Right ventricle myocardium inferior (tissue), 1 donor: ENCODE data around the gene UBTF. TPM values are rescaled to one million over a fixed set of nuclear protein-coding genes. Genes with fewer than 3 reads are reported as not detected.

Source experiments
- ATAC-seq: fragments of 200-7000 bp; cut with Tn5 transposase; one replicate; pipeline ENCODE4 v1.9.1; 2020; ENCODE audit warnings: mild to moderate bottlenecking, moderate library complexity
- DNase-seq: peaks from one replicate; pipeline ENCODE4 v3.0.0; 2021; ENCODE audit errors: missing footprints
- intact Hi-C: fragments of 100-400 bp; cut with DNase I; formaldehyde crosslinking; loops from one replicate; pipeline ENCODE4 v1.11.0; 2022
- total RNA-seq: library from RNA; stranded (reverse); fragmentation: NEBNext Ultra II Directional; extraction: Animal tissue kit (Norgen Biotek cat#: 25700); gene quantifications from one replicate; pipeline ENCODE4 v1.2.1, GENCODE V29; 2021
- donor health status: DM: no; HTN: yes; CAD: no; lungs with severe emphysema.

The UBTF gene
- total RNA-seq, 1 donor from 2014 or later = 57.5 TPM

- intact Hi-C loops = loop anchor here (2.0 kb wide), 1 partner anchor 14 kb away; no protein-coding TSS in a partner anchor
- DNase-seq (peak; percentile 99), ATAC-seq (peak; percentile 97)
Observed at GRCh38 chr17:44186307-44187130, 33.0 kb downstream of the UBTF start, which contains the start of gene TMUB2. TMUB2 (plus strand) TSS chr17:44186972; CDS start chr17:44187709, 737 bp downstream.

GRCh38 chr17:44184212-44184810 is 35.2 kb downstream of the UBTF start:
- intact Hi-C loops = no loop called here
- ATAC-seq = no peak
- no peak for DNase-seq

DNA sequence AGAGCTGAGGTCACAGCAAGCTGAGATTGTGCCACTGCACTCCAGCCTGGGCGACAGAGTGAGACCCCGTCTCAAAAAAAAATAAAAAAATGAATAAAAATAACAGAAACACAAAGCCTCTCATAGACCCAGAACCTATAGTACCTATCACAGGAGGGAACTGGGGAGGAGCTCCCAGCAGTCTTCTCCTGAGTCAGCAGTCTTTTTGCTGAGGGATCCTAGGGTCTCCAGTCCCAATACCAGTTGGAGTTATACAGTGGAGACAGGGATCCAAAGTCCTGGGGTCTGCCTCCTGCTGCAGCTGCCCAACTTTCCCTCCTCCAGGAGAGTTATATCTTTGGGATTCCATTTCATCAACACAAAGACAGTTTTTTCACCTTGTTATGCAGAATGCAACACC is 36.5 kb downstream of the UBTF start:
- no peak for ATAC-seq
- no peak for DNase-seq
- intact Hi-C loops = no loop called here

GRCh38 chr17:44178133-44178532 is 41.3 kb downstream of the UBTF start:
- intact Hi-C loops = loop anchor here (10.0 kb wide), 1 partner anchor 53 kb away; the partner anchor contains the start of gene HDAC5
- ATAC-seq (no peak), DNase-seq (no peak)

GRCh38 chr17:44177640-44178039 is 41.8 kb downstream of the UBTF start:
- intact Hi-C loops = loop anchor here (10.0 kb wide), 1 partner anchor 53 kb away; the partner anchor contains the start of gene HDAC5
- peak; percentile 17 for ATAC-seq
- DNase-seq = no peak

- ATAC-seq = peak; percentile 18
- intact Hi-C loops = loop anchor here (10.0 kb wide), 1 partner anchor 52 kb away; the partner anchor contains the start of gene HDAC5
- DNase-seq = no peak
Observed at GRCh38 chr17:44176671-44177501, 42.6 kb downstream of the UBTF start.

DNA sequence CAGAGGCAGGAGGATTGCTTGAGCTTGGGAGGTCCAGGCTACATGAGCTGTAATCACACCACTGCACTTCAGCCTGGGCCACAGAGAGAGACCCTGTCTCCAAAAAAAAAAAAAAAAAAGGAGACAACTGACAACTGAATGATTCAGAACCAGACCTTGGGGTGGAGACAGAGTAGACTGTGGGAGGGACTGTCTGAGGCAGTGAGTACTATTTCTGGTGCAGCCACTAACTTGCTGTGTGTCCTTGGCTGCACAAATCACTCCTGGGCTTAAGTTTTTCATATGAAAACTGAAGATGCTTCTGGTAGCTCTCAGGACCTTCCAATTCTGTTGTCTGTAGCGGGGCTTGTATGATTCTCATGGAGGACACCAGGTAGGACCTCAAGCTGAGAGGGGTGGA is 43.2 kb downstream of the UBTF start:
- intact Hi-C loops = loop anchor here (10.0 kb wide), 1 partner anchor 51 kb away; the partner anchor contains the start of gene HDAC5
- DNase-seq = no peak
- ATAC-seq = no peak

GRCh38 chr17:44174427-44174826 is 45.0 kb downstream of the UBTF start:
- ATAC-seq (no peak), DNase-seq (no peak)
- intact Hi-C loops = loop anchor here (10.0 kb wide), 1 partner anchor 50 kb away; the partner anchor contains the start of gene HDAC5

- no peak for DNase-seq
- intact Hi-C loops = loop anchor here (10.0 kb wide), 1 partner anchor 47 kb away; the partner anchor contains the start of gene HDAC5
- no peak for ATAC-seq
Observed at GRCh38 chr17:44171931-44172455, 47.5 kb downstream of the UBTF start.

DNA sequence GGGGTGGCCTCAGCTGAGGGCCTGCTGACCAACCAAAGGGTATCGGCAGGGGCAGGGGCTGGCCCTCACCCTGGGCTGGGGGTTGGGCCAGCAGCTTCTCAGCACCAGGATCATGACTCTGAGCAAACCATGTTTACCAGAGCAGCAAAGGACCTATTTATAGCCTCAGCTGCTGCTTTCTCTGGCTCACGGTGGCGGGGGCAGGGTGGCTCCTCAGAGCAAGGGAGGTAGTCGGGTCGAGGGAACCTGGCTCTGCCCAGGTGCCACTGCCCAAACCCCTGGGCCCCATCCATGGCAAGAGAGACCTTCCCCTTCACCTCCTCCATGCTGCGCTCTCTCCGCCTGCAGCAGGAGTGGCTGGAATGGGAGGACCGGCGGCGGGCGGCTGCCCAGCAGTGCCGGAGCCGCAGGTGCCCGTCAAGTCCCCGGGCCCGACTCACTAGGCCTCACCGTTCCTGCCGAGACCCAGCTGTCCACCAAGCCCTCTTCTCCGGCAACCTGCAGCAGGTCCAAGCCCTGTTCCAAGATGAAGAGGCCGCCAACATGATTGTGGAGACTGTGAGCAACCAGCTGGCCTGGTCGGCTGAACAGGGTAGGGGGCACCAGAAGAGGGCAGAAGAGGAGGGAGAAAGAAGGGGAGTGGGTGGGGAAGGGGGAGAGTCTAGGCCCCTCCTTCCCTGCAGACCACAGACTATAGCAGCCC is 48.8 kb downstream of the UBTF start, which contains the start of gene ASB16:
Gene ASB16, plus strand, starts transcription at position 206 of the 703 bp plus-strand sequence. Its CDS starts 86 bp downstream, at position 292.
- intact Hi-C loops = loop anchor here (10.0 kb wide), 1 partner anchor 46 kb away; the partner anchor contains the start of gene HDAC5
- peak; percentile 78 for ATAC-seq

DNA sequence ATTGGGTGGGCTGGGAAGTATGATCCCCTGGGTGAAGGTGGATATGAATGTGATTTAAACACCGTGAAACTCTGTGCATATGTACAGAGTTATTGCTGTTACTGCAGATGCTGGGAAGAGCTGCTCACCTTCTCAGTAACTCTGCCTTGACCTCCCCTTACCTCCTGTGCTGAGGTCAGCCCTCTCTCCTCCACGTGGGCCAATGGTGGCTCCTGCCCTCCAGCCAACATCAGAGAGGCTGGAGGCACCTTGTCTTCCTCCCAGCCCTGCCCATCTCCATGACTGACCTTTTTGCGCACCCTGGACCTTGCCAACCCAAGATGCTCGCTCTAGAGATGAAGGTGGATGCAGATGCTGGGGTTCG is 49.4 kb downstream of the UBTF start:
- intact Hi-C loops = loop anchor here (10.0 kb wide), 1 partner anchor 45 kb away; the partner anchor contains the start of gene HDAC5
- ATAC-seq (no peak), DNase-seq (no peak)

More for the DNA sequence above, 48.8 kb downstream of the UBTF start, which contains the start of gene ASB16:
- no peak for DNase-seq

- no peak for DNase-seq
- intact Hi-C loops = loop anchor here (5.0 kb wide), 1 partner anchor 160 kb away; no protein-coding TSS in a partner anchor
- ATAC-seq = no peak
Observed at GRCh38 chr17:44167181-44167861, 52.2 kb downstream of the UBTF start.

GRCh38 chr17:44164476-44164875 is 55.0 kb downstream of the UBTF start:
- no peak for ATAC-seq
- no peak for DNase-seq
- intact Hi-C loops = no loop called here

GRCh38 chr17:44159519-44160210 is 59.8 kb downstream of the UBTF start:
- no peak for ATAC-seq
- intact Hi-C loops = no loop called here
- no peak for DNase-seq

- DNase-seq (peak; percentile 37), ATAC-seq (no peak)
- intact Hi-C loops = no loop called here
Observed at GRCh38 chr17:44155488-44155887, 64.0 kb downstream of the UBTF start.
